ENCODE results near the gene CCDC188.
A peak's percentile ranks its signal among the peaks of the same experiment; 100 is the strongest.

- TF ChIP-seq CTCF (IDR thresholded peaks at IDR 0.05; ENCODE audit: low read depth, low read length) (peak; percentile 51), MAX (IDR thresholded peaks at IDR 0.05; ENCODE audit: low read depth, low read length) (peak; percentile 59)
Measured at GRCh38 chr22:20111045-20111688, 39.7 kb downstream of the CCDC188 start.
